ENCODE data around the gene GLRX5.

DNA sequence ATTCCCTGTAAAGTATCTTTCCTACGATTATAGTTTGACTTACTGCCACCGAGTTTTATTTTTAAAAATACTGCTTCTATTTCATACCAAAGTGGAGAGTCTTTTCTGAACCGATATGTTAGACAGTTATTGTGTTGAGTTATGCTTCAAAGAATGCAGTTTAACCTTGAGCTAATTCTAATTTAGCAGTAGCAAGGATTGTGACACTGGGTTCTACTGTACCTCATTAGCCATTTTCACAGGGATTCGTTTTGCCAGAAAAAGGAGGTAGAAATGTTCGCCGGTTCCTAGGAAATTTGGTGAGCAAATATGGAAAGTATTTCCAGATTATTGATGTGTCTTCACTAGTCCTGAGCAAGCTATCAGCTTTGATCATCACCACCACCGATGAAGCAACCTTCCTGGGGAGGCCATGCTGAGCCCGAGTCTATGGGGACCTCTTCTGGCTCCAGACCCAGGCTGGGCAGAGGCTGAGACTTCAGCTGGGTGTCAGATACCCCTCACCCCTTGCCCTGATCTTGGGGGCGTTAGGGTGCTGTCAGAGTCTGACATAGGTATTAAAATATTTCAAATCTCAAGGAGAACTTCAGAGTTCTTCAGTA, 13.6 kb downstream of the GLRX5 start:
- TF ChIP-seq, protein P1, sequence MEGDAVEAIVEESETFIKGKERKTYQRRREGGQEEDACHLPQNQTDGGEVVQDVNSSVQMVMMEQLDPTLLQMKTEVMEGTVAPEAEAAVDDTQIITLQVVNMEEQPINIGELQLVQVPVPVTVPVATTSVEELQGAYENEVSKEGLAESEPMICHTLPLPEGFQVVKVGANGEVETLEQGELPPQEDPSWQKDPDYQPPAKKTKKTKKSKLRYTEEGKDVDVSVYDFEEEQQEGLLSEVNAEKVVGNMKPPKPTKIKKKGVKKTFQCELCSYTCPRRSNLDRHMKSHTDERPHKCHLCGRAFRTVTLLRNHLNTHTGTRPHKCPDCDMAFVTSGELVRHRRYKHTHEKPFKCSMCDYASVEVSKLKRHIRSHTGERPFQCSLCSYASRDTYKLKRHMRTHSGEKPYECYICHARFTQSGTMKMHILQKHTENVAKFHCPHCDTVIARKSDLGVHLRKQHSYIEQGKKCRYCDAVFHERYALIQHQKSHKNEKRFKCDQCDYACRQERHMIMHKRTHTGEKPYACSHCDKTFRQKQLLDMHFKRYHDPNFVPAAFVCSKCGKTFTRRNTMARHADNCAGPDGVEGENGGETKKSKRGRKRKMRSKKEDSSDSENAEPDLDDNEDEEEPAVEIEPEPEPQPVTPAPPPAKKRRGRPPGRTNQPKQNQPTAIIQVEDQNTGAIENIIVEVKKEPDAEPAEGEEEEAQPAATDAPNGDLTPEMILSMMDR (IDR thresholded peaks at IDR 0.05): no peak
- TF ChIP-seq POLR2AphosphoS5 (IDR thresholded peaks at IDR 0.05): no peak
- no peak for TF ChIP-seq POLR2A (IDR thresholded peaks at IDR 0.05)
- TF ChIP-seq EP300 (IDR thresholded peaks at IDR 0.05; ENCODE audit: low read depth): no peak
